Nephron progenitor cell (in vitro differentiated cells): ENCODE data around the gene MED15.

Source experiments
- DNase-seq: peaks from one replicate; pipeline ENCODE4 v3.0.0; 2021
- H3K27ac Mint-ChIP-seq: 2 replicates; pipeline ENCODE4 v1.8.0; 2021; ENCODE audit warnings: mild to moderate bottlenecking, moderate library complexity, mixed read lengths
- H3K27me3 Mint-ChIP-seq: 2 replicates; pipeline ENCODE4 v1.8.0; 2021; ENCODE audit warnings: mild to moderate bottlenecking, low read depth, mixed read lengths; ENCODE audit not compliant: poor library complexity
- H3K36me3 Mint-ChIP-seq: 2 replicates; pipeline ENCODE4 v1.8.0; 2021; ENCODE audit warnings: low read depth, mixed read lengths
- H3K4me1 Mint-ChIP-seq: 2 replicates; pipeline ENCODE4 v1.8.0; 2021; ENCODE audit warnings: mixed read lengths
- H3K4me3 Mint-ChIP-seq: 2 replicates; pipeline ENCODE4 v1.8.0; 2021; ENCODE audit warnings: mild to moderate bottlenecking, moderate library complexity, mixed read lengths
- H3K9me3 Mint-ChIP-seq: 2 replicates; pipeline ENCODE4 v1.8.0; 2021; ENCODE audit warnings: mild to moderate bottlenecking, moderate library complexity, mixed read lengths
- CTCF ChIP-seq: fragments of 200-600 bp; sonication (generic); IDR thresholded peaks from 2 replicates; pipeline ENCODE4 v1.5.0; 2021; ENCODE audit warnings: antibody characterized with exemption

MED15 gene

DNA sequence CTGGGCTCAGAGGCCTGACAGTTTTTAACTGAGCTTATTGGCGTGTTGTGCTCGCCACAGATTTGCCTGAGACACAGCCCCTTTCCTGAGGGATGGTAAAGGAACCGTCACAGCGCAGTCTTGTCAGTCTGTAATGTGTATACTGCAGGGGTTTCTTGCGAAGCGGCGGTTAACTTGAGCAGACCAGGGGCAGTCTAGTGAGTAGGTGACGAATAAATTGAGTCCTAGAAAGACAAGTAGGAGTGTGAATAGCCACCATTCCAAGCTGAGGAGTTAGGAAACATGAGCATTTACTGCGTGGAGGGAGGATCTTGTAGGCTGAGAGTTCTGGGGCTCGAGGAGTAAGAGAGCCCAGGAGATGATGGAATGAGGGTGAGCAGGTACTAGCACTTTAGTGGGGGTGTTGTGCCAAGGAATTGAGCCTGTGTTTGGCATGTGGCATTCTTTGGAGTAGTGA is 1.4 kb downstream of the MED15 start:
- no peak for DNase-seq
- peaks cover 53% of the 10 kb centered on the region for H3K4me1 Mint-ChIP-seq
- no peaks in the 10 kb centered on the region for H3K9me3 Mint-ChIP-seq
- H3K36me3 Mint-ChIP-seq, result peaks cover 6% of the 10 kb centered on the region
- peaks cover 3% of the 10 kb centered on the region for H3K27me3 Mint-ChIP-seq
- peak overlapping the region; percentile 93 for H3K27ac Mint-ChIP-seq
- peak overlapping the region; percentile 96 for H3K4me3 Mint-ChIP-seq
- no peak for TF ChIP-seq CTCF

GRCh38 chr22:20509344-20510047 is 2.1 kb downstream of the MED15 start:
- Mint-ChIP-seq H3K9me3 (no peaks in the 10 kb centered on the region), H3K4me1 (peaks cover 53% of the 10 kb centered on the region), H3K27me3 (peaks cover 3% of the 10 kb centered on the region), H3K36me3 (peaks cover 12% of the 10 kb centered on the region), H3K4me3 (peak overlapping the region; percentile 96), H3K27ac (peak overlapping the region; percentile 93)
- no peak for TF ChIP-seq CTCF
- DNase-seq, result no peak

DNA sequence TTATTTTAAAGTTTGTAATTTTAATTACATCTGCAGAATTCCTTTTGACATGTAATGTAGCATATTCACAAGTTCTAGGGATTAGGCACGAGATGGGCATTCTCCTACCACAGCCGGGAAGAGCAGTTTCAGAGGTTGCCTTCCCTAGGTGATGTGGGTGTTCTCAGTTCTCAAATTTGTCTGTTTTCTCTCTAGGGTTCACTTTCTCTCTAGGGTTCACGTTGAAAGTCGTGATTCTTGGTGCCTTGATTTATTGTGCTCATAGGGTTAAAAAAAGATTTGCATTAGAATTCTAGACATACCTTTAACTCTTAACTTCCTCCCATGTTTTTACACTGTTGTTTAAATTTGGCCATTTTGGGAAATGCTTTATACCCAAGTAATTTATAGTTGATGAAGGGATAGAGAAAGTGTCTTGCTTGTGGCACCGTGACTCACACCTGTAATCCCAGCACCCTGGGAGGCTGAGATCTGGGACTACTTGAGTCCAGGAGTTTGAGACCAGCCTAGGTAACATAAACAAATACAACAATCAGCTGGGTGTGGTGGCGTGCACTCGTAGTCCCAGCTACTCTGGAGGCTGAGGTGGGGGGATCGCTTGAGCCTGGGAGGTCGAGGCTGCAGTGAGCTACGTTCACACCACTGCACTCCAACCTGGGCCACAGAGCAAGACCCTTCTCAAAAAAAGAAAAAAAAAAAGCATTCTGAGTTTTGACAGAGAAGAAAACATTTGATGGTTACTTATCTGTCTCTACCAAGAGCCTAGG is 3.6 kb downstream of the MED15 start:
- no peaks in the 10 kb centered on the region for H3K9me3 Mint-ChIP-seq
- no peak for TF ChIP-seq CTCF
- no peak overlapping the region for H3K27ac Mint-ChIP-seq
- peaks cover 3% of the 10 kb centered on the region for H3K27me3 Mint-ChIP-seq
- H3K36me3 Mint-ChIP-seq, result peaks cover 17% of the 10 kb centered on the region
- no peak for DNase-seq
- H3K4me3 Mint-ChIP-seq, result peak overlapping the region; percentile 36
- H3K4me1 Mint-ChIP-seq, result peaks cover 53% of the 10 kb centered on the region

DNA sequence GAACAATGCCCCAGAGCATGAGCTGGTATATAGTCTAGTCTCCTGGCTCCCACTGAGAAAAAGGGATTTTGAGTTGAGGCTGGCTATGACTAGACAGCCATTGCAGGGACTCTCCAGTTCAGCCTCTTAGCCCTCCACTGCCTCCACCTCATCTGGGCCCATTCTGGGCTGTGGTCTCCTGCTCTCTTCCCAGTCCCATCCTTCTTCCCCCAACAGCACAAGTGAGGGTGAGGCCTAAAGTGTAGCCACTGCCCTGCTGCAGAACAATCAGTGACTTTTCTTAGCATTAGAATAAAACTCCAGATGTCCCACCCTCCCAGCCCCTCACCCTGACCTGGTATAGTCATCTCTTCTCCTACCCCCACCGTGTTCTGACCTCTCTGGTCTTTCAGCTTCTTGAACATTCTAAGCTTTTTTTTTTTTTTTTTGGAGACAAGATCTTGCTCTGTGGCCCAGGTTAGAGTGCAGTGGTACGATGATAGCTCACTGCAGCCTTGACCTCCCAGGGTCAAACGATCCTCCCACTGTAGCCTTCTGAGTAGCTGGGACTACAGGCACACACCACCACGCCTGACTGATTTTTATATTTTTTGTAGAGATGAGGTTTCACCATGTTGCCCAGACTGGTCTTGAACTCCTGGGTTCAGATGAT is 4.3 kb downstream of the MED15 start:
- DNase-seq, result no peak
- H3K36me3 Mint-ChIP-seq, result peaks cover 17% of the 10 kb centered on the region
- TF ChIP-seq CTCF, result no peak
- peaks cover 3% of the 10 kb centered on the region for H3K27me3 Mint-ChIP-seq
- H3K4me1 Mint-ChIP-seq, result peaks cover 52% of the 10 kb centered on the region
- no peaks in the 10 kb centered on the region for H3K9me3 Mint-ChIP-seq
- no peak overlapping the region for H3K4me3 Mint-ChIP-seq
- peak overlapping the region; percentile 91 for H3K27ac Mint-ChIP-seq

- no peak overlapping the region for H3K27ac Mint-ChIP-seq
These were observed 7.4 kb downstream of the MED15 start for GRCh38 chr22:20514658-20515406.

More at GRCh38 chr22:20514658-20515406, 7.4 kb downstream of the MED15 start:
- Mint-ChIP-seq H3K9me3 (no peaks in the 10 kb centered on the region), H3K27me3 (peaks cover 3% of the 10 kb centered on the region), H3K4me1 (peaks cover 40% of the 10 kb centered on the region), H3K36me3 (peaks cover 25% of the 10 kb centered on the region), H3K4me3 (no peak overlapping the region)
- DNase-seq, result no peak
- TF ChIP-seq CTCF, result no peak
